Measurements from ENCODE around the gene ETV6.

GRCh38 chr12:11667171-11667570 is 17.7 kb downstream of the ETV6 start:
- no peak for TF ChIP-seq CTCF (conservative IDR thresholded peaks at IDR 0.05; ENCODE audit: low read length)
- TF ChIP-seq EZH2phosphoT487 (IDR thresholded peaks at IDR 0.05; ENCODE audit: borderline replicate concordance) = no peak
